NCI-H1436 treated with DMSO at 0.1 percent for 48 hours (cell line): ENCODE results near the gene OAT.

Experiments
- DNase-seq: peaks from one replicate; lab custom pipeline; 2025; lab: John Stamatoyannopoulos, UW

The OAT gene

DNA sequence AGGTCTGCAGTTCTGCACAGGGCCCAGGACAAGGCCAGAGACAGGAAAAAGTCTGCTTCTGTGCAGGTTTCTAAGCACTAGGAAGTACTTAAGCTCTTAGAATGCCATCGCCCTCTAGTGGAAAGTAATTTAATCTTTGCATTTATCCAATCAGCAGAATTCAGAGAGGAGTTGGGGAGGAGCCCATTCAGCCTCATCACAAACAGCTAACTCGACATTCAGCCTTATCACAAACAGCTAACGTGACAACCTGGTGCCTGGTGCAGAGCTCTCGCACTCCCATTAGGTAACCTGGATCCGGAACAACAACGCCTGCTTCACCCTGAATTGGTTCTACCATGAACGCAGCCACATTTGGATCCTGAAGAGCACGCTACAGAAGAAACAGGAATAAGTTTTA is 15.2 kb downstream of the OAT start:
- DNase-seq = peak; percentile 78

DNA sequence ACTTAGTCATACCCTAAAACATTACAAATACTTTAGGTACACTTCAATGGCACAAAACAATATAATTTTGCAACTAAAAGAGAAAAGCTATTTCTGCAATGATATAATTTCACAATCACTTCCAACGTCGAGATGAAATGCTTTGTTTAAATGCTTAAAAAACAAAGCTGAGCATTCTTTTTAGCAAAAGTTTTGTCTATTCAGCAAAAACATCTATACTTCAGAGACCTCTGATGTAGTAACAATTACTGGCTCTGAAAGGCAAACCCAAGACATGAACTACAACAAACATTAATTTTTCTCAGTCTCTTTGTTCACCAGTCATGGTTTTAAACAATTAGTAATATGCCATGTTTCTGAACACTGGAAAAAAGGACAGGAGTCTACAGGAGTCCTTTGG is 16.4 kb downstream of the OAT start:
- no peak for DNase-seq

DNA sequence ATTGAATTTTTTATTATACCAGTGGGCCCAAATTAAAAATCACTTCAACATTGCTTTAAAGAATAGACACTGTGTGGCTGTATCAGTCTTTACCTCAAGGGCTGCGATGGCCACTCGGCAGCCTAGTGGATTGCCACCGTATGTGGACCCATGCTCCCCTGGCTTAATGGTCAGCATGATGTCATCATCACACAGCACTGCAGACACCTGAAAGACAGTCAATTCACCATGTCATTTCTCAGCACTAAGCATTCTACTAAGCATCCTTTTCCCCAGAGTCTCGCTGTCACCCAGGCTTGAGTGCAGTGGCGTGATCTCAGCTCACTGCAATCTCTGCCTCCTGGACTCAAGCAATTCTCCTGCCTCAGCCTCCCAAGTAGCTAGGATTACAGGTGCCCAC is 17.1 kb downstream of the OAT start:
- no peak for DNase-seq

GRCh38 chr10:124394583-124394982 is 24.1 kb downstream of the OAT start:
- DNase-seq = no peak

DNA sequence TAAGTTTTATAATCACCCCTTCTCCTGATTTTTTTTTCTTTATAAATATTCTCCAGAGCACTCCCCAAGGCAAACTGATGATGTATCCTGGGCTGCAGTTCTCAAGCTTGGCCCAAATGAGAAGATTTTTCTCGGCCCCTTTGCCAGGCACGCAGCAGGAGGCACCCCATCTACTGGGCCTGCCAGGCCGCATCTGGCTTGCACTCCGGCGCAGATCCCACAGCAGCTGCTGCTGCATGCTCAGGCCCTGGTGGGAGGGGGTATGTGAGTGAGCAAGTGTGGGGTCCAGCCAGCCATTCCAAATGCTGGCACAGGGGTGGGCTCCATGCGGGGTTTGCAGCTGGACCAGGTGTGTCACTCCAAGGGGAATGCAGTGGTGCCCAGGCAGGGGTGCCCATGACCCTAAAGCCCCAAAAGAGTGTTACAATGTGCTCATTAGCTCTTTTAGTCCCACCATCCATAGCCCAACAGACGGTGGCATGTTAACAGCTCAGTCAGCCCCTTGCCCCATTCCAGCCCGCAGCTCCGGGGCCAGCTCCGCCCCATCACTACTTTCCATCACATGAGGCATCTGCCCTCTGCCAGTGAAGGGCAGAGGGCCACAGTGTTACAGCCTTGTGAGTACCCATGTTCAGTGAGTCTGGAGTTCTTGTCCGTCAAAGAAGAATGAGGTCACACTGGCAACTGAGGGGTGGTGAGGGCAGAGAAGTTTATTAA is 25.9 kb downstream of the OAT start:
- no peak for DNase-seq

GRCh38 chr10:124390471-124391187 is 28.1 kb downstream of the OAT start:
- DNase-seq = no peak

- no peak for DNase-seq
Observed at GRCh38 chr10:124389613-124390361, 28.9 kb downstream of the OAT start.

DNA sequence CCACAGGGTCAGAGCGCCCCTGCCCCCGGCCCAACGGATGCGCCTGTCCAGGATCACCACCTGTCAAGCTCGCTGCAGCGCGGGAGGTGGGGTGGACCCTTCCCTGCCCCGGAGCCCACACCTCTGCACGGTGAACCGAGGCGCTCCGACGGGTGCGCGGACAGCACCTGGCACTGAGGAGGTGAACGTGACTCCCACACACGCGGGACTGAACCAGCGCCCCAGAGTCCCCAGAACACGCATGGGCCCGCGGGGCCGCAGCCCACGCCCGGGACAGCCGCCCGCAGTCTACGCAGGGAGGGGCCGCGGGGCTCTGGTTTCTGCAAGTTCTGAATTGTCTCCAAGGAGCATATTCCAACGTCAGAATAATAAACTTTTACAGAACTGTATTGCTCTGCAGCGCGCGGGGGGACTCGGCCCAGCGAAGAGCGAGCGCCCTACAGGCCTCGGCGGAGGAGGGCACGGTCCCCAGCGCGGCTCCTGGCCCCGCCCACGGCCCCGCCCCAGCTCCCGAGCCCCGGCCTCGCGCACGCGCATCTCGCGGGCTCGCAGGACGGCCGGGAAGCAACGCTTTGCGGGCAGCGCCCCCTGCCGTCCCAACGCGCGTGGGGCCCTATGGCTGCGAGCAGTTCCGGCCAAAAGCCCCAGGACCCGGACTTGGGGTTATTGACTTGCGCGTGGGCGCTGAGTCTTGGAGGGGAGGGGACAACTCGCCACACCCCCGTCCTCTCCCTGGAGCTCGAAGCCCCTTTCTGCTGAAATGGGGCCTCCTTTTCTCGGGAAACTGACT is 29.7 kb downstream of the OAT start:
- no peak for DNase-seq

- no peak for DNase-seq
Observed at GRCh38 chr10:124388476-124388822, 30.3 kb downstream of the OAT start.

DNA sequence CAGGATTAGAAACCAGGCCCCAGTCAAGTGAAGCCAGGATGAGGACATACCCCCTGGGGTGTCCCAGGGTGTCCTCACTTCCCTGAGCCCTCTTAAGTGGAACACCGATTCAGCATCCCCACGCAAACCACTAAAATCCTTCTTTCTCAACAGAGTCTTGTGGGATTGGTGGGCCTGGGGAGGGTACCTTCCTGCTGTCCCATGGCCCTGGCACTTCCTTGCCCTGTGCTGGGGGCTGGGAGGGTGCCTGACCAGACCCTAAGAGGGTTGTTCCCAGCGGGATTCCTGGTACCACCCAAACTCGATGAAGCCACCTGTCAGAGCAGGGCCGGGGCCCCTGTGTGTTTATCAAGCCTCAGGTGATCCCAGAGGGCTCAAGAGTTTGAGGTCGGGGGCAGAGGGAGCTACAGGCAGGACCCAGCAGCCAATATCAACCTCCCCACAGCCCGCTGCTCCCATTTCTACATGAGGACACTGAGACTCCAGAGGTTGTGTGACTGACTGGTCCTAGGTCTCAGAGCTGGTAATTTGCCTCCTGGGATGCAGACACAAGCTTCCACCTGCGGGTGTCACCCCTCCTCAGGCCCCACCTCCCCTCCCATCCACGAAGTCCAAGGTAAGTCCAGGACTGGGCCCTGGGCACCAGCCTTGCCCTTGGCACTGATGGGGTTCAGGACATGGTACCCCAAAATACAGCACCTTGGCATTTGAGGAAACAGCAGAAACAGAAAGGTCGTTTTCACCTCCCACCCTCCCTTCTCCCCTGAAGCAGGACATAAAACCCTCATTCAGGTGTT is 31.4 kb downstream of the OAT start:
- no peak for DNase-seq

GRCh38 chr10:124386186-124387077 is 32.3 kb downstream of the OAT start:
- no peak for DNase-seq

GRCh38 chr10:124385627-124386185 is 33.0 kb downstream of the OAT start:
- DNase-seq = no peak

- no peak for DNase-seq
Observed at GRCh38 chr10:124384591-124385190, 34.0 kb downstream of the OAT start.

DNA sequence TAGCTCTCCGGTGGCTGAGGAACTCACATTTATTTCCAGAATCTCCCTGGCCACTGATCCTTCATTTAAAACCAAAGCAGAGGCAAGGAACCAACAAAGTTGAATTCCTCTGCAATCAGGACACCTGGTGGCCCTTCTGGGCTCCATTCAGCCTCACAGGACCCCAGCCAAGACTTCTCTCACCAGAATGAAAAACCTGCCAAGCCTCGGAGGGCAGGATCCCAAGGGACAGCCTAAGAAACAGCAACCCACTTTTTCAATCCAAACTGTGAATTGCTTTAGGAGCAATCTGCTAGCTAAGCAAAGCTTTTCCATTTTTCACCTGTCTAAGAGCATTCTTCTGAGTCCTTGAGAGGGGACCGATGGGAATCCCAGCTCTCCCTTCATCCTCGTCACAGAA is 34.6 kb downstream of the OAT start:
- DNase-seq = no peak

- DNase-seq = no peak
Observed at GRCh38 chr10:124383496-124383895, 35.2 kb downstream of the OAT start.

GRCh38 chr10:124381011-124381611 is 37.6 kb downstream of the OAT start:
- DNase-seq = no peak

DNA sequence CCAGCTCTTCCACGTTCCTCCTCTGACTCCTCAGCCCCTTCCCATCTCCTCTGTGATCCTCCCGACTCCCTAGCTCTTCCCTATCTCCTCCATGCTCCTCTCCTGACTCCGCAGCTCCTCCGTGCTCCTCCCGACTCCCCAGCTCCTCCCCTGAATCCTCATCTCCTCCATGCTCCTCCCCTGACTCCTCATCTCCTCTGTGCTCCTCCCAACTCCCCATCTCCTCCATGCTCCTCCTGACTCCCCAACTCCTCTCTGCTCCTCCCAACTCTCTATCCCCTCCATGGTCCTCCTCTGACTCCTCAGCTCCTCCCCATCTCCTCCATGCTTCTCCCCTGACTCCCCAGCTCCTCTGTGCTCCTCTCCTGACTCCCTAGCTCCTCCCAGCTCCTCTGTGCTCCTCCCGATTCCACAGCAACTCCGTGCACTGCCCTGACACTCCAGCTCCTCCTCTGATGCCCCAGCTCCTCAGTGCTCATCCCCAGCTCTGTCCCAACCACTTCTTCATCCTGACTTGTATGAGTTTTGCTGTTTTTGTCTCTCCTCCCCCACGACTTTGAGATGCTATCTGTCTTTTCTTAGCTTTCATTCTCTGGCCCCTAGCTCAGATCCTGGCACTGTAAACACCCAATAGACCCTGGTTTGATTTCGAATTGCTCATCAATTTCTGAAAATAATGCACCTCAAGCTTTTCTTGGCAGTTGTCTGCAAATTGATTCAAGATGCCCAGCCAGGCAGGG is 38.3 kb downstream of the OAT start:
- DNase-seq = no peak

DNA sequence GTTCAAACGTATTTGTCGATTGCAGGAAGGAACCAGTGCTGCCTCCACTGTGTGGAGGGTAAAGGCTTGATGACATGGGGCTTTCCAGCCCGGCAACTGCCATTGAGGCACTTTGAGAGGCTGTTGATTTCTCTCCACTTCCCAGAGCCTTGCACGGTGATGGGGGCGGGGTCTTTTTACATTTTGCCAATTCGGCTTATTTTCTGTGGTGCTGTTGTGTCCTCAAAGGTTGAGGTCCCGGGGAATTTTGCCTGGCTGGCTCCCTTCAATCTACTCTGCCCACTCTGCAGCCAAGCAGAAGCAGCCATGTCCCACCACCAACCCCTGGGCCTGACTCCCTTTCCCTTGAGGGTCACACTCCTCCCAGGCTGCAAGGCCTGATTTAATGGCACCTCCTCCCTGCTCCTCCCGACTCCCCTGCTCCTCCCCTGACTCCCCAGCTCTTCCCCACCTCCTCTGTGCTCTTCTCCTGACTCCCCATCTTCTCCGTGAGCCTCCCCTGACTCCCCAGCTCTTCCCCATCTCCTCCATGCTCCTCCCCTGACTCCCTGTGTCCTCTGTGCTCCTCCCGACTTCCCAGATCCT is 39.0 kb downstream of the OAT start:
- DNase-seq = no peak
